Measurements from ENCODE around the gene HSPG2. TPM values are rescaled to one million over a fixed set of nuclear protein-coding genes. Genes with fewer than 3 reads are reported as not detected.

Gene HSPG2
- total RNA-seq, 1 donor from 2014 or later = 197 TPM

DNA sequence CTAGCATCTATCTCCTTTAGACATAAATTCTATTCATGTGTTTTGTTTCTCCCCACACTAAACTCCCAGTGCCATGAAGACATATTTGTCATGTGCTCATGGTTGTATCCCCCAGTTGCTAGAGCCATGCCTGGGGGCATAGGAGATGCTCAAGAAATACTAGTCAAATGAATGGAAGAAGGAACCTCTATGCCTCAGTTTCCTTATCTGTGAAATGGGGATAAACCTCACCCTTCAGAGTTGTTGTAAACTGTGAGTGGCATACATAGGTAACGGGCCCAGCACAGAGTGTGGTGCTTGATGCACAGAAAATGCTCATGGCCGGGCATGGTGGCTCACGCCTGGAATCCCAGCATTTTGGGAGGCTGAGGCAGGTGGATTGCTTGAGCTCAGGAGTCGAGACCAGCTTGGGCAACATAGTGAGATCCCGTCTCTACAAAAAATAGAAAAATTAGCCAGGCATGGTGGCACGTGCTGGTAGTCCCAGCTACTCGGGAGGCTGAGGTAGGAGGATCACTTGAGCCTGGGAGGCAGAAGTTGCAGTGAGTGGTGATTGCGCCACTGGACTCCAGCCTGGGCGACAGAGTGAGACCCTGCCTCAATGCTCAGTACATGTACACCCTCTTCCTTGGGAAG lies 116.4 kb downstream of the HSPG2 start:
- H3K27ac Mint-ChIP-seq (ENCODE audit: unreplicated experiment) = no peak overlapping the region
- DNase-seq (ENCODE audit: extremely low spot score, unreplicated experiment) = no peak
- peaks cover 13% of the 10 kb centered on the region for H3K36me3 Mint-ChIP-seq (ENCODE audit: unreplicated experiment)
- H3K9me3 Mint-ChIP-seq (ENCODE audit: unreplicated experiment) = no peaks in the 10 kb centered on the region
- H3K27me3 Mint-ChIP-seq (ENCODE audit: unreplicated experiment) = no peaks in the 10 kb centered on the region
- peaks cover 6% of the 10 kb centered on the region for H3K4me1 Mint-ChIP-seq (ENCODE audit: unreplicated experiment)
- TF ChIP-seq CTCF (IDR thresholded peaks at IDR 0.05) = no peak
- no peak overlapping the region for H3K4me3 Mint-ChIP-seq (ENCODE audit: unreplicated experiment)

DNA sequence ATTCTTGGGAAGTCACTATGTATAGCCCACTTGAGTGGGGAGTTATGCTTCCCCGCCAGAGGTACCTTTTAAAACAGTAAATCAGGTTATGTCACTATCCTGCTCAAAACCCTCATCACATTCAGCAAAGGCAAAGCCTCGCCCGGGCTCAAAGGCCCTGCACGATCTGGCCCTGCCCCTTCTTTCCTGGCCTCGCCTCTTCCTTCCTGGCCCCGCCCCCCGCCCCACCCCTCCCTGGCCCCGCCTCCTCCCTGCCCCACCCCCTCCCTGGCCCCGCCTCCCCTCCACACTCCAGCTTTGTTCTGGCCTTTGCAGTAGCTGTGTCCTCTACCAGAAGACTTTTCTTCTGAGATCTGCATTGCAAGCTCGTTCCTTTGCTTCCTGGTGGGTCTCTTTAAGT lies 118.5 kb downstream of the HSPG2 start:
- no peak for TF ChIP-seq CTCF (IDR thresholded peaks at IDR 0.05)
- no peak overlapping the region for H3K4me3 Mint-ChIP-seq (ENCODE audit: unreplicated experiment)
- H3K27ac Mint-ChIP-seq (ENCODE audit: unreplicated experiment) = no peak overlapping the region
- DNase-seq (ENCODE audit: extremely low spot score, unreplicated experiment) = no peak
- no peaks in the 10 kb centered on the region for H3K9me3 Mint-ChIP-seq (ENCODE audit: unreplicated experiment)
- H3K36me3 Mint-ChIP-seq (ENCODE audit: unreplicated experiment) = peaks cover 11% of the 10 kb centered on the region
- H3K4me1 Mint-ChIP-seq (ENCODE audit: unreplicated experiment) = peaks cover 6% of the 10 kb centered on the region
- H3K27me3 Mint-ChIP-seq (ENCODE audit: unreplicated experiment) = no peaks in the 10 kb centered on the region

DNA sequence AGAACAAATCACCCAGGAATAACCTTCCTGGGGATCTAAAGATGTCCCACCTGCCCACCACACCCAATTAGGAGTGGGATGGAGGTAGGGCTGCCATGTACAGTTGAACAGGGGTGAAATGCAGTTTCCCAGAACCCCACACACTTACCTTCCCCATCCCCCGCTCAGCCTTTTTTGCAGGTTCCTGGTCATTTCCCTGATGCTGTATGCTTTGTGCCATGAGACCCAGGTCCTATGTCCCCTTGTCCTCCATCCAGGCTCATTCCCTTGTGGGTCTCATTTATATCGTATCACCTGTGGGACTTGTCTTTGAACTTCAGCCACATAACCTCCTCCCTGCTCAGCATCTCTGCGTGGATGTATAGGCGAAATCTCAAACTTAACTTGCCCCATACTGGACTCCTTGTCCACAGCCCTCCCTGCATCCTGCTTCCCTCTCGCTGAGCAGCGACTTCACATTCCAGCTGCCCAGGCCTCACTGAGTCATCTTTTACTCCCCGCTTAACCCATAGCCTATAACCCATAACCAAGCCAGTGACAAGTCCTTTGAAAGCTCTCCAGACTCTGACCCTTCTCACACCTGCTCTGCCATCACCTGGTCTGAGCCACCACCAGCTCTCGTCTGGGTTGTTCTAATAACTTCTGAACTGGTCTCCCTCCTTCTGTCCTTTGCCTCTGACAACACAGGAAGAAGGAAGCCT lies 120.4 kb downstream of the HSPG2 start:
- TF ChIP-seq CTCF (IDR thresholded peaks at IDR 0.05) = no peak
- H3K36me3 Mint-ChIP-seq (ENCODE audit: unreplicated experiment) = peaks cover 5% of the 10 kb centered on the region
- DNase-seq (ENCODE audit: extremely low spot score, unreplicated experiment) = no peak
- H3K27ac Mint-ChIP-seq (ENCODE audit: unreplicated experiment) = no peak overlapping the region
- H3K4me3 Mint-ChIP-seq (ENCODE audit: unreplicated experiment) = no peak overlapping the region
- H3K27me3 Mint-ChIP-seq (ENCODE audit: unreplicated experiment) = peaks cover 2% of the 10 kb centered on the region
- no peaks in the 10 kb centered on the region for H3K9me3 Mint-ChIP-seq (ENCODE audit: unreplicated experiment)
- H3K4me1 Mint-ChIP-seq (ENCODE audit: unreplicated experiment) = peaks cover 6% of the 10 kb centered on the region

- no peak for TF ChIP-seq CTCF (IDR thresholded peaks at IDR 0.05)
- H3K27ac Mint-ChIP-seq (ENCODE audit: unreplicated experiment) = no peak overlapping the region
- peaks cover 4% of the 10 kb centered on the region for H3K36me3 Mint-ChIP-seq (ENCODE audit: unreplicated experiment)
- H3K27me3 Mint-ChIP-seq (ENCODE audit: unreplicated experiment) = peaks cover 2% of the 10 kb centered on the region
- H3K9me3 Mint-ChIP-seq (ENCODE audit: unreplicated experiment) = no peaks in the 10 kb centered on the region
- H3K4me3 Mint-ChIP-seq (ENCODE audit: unreplicated experiment) = no peak overlapping the region
- no peak for DNase-seq (ENCODE audit: extremely low spot score, unreplicated experiment)
- peaks cover 6% of the 10 kb centered on the region for H3K4me1 Mint-ChIP-seq (ENCODE audit: unreplicated experiment)
Observed at GRCh38 chr1:21815724-21816321, 121.3 kb downstream of the HSPG2 start.

DNA sequence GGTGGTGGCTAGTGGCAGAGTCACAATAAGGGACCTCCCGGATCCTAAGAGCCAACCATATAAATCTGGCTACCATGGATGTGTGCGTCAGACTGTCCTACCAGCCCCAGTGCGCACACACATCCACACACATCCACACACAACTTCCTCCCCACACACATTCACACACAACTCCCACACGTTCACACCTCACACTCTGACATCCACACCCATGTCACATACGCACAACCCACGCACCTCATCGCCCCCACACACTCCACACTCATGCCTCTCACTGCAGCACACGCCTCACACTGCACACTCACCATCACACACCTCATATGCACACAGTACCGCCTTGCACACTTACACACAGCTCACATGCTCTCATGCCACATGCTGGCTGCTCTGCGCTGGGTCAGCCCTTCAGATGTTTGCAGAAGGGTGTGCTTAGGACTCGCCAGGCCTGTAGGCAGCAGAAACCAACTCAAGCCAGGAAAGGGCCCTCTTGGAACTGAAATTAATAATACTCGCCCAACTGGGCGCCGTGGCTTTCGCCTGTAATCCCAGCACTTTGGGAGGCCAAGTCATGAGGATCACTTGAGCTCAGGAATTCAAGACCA lies 122.0 kb downstream of the HSPG2 start:
- TF ChIP-seq CTCF (IDR thresholded peaks at IDR 0.05) = no peak
- Mint-ChIP-seq H3K4me3 (ENCODE audit: unreplicated experiment) (no peak overlapping the region), H3K27ac (ENCODE audit: unreplicated experiment) (no peak overlapping the region), H3K9me3 (ENCODE audit: unreplicated experiment) (no peaks in the 10 kb centered on the region), H3K36me3 (ENCODE audit: unreplicated experiment) (no peaks in the 10 kb centered on the region), H3K4me1 (ENCODE audit: unreplicated experiment) (peaks cover 6% of the 10 kb centered on the region), H3K27me3 (ENCODE audit: unreplicated experiment) (peaks cover 2% of the 10 kb centered on the region)
- no peak for DNase-seq (ENCODE audit: extremely low spot score, unreplicated experiment)
